ENCODE results near the gene MKNK2. TPM values are rescaled to one million over a fixed set of nuclear protein-coding genes. Genes with fewer than 3 reads are reported as not detected.

The MKNK2 gene
- total and polyA plus RNA-seq, 2 of the 13 experiments (the other 11 are each of a cell fraction or from before 2014, with no cell fraction given), result 44.9 to 112 TPM

GRCh38 chr19:2060884-2061494 lies 9.9 kb upstream of the MKNK2 start (continued):
- TF ChIP-seq ZBTB3 (CRISPR knock-in tag; IDR thresholded peaks at IDR 0.05; ENCODE audit: borderline replicate concordance, low read depth), result 0 out of 2 replicates have a peak, but pooled peaks have one; percentile 10
- TF ChIP-seq ZSCAN21 (CRISPR knock-in tag; IDR thresholded peaks at IDR 0.05; ENCODE audit: borderline replicate concordance), result peak; percentile 50; the same call in 1 of the 2 replicates
- peak; percentile 84 for TF ChIP-seq BHLHE40 (IDR thresholded peaks at IDR 0.05; ENCODE audit: low read length)
- TF ChIP-seq ZNF639 (CRISPR knock-in tag; conservative IDR thresholded peaks at IDR 0.05), result no peak; the same call in 1 of the 2 replicates
- TF ChIP-seq ARHGAP35 (CRISPR knock-in tag; IDR thresholded peaks at IDR 0.05; ENCODE audit: borderline replicate concordance), result peak; percentile 31; the same call in 1 of the 2 replicates
- no peak for TF ChIP-seq ZUFSP (CRISPR knock-in tag; IDR thresholded peaks at IDR 0.05; ENCODE audit: borderline replicate concordance)
- 0 out of 2 replicates have a peak, but pooled peaks have one; percentile 4 for TF ChIP-seq U2AF2 (IDR thresholded peaks at IDR 0.05; ENCODE audit: low read depth, low read length)
- TF ChIP-seq PHF21A (CRISPR knock-in tag; IDR thresholded peaks at IDR 0.05), result no peak
- 0 out of 2 replicates have a peak, but pooled peaks have one; percentile 22 for TF ChIP-seq ZNF737 (CRISPR knock-in tag; IDR thresholded peaks at IDR 0.05; ENCODE audit: borderline replicate concordance)
- TF ChIP-seq HNF4A (CRISPR knock-in tag; IDR thresholded peaks at IDR 0.05), result 0 out of 2 replicates have a peak, but pooled peaks have one; percentile 9
- TF ChIP-seq ZNF235 (CRISPR knock-in tag; IDR thresholded peaks at IDR 0.05; ENCODE audit: borderline replicate concordance), result peak; percentile 29; the same call in 1 of the 2 replicates
- TF ChIP-seq FOSL2 (CRISPR knock-in tag; IDR thresholded peaks at IDR 0.05), result peak; percentile 18; the same call in 1 of the 2 replicates
- no peak for TF ChIP-seq CREM (IDR thresholded peaks at IDR 0.05)
- TF ChIP-seq CREM (CRISPR knock-in tag; IDR thresholded peaks at IDR 0.05), result no peak
- no peak for TF ChIP-seq ZNF589 (CRISPR knock-in tag; conservative IDR thresholded peaks at IDR 0.05)
- peak; percentile 65; the same call in 1 of the 2 replicates for TF ChIP-seq MTF2 (CRISPR knock-in tag; IDR thresholded peaks at IDR 0.05; ENCODE audit: borderline replicate concordance)
- peak; percentile 15; the same call in 1 of the 2 replicates for TF ChIP-seq FOXA3 (CRISPR knock-in tag; IDR thresholded peaks at IDR 0.05)
- TF ChIP-seq SOX5 (CRISPR knock-in tag; IDR thresholded peaks at IDR 0.05; ENCODE audit: borderline replicate concordance), result no peak
- TF ChIP-seq, protein P1, sequence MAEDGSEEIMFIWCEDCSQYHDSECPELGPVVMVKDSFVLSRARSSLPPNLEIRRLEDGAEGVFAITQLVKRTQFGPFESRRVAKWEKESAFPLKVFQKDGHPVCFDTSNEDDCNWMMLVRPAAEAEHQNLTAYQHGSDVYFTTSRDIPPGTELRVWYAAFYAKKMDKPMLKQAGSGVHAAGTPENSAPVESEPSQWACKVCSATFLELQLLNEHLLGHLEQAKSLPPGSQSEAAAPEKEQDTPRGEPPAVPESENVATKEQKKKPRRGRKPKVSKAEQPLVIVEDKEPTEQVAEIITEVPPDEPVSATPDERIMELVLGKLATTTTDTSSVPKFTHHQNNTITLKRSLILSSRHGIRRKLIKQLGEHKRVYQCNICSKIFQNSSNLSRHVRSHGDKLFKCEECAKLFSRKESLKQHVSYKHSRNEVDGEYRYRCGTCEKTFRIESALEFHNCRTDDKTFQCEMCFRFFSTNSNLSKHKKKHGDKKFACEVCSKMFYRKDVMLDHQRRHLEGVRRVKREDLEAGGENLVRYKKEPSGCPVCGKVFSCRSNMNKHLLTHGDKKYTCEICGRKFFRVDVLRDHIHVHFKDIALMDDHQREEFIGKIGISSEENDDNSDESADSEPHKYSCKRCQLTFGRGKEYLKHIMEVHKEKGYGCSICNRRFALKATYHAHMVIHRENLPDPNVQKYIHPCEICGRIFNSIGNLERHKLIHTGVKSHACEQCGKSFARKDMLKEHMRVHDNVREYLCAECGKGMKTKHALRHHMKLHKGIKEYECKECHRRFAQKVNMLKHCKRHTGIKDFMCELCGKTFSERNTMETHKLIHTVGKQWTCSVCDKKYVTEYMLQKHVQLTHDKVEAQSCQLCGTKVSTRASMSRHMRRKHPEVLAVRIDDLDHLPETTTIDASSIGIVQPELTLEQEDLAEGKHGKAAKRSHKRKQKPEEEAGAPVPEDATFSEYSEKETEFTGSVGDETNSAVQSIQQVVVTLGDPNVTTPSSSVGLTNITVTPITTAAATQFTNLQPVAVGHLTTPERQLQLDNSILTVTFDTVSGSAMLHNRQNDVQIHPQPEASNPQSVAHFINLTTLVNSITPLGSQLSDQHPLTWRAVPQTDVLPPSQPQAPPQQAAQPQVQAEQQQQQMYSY (CRISPR knock-in tag; IDR thresholded peaks at IDR 0.05), result peak; percentile 86; the same call in 1 of the 2 replicates
- TF ChIP-seq PAF1 (CRISPR knock-in tag; IDR thresholded peaks at IDR 0.05), result no peak
- TF ChIP-seq ZSCAN25 (CRISPR knock-in tag; IDR thresholded peaks at IDR 0.05), result peak; percentile 4; the same call in 1 of the 2 replicates
- no peak for TF ChIP-seq ATRX (CRISPR knock-in tag; IDR thresholded peaks at IDR 0.05; ENCODE audit: borderline replicate concordance)
- no peak for TF ChIP-seq SUZ12 (IDR thresholded peaks at IDR 0.05; ENCODE audit: low read depth, low read length)
- 0 out of 2 replicates have a peak, but pooled peaks have one; percentile 2 for TF ChIP-seq CCDC6 (CRISPR knock-in tag; IDR thresholded peaks at IDR 0.05)
- TF ChIP-seq ZNF563 (CRISPR knock-in tag; IDR thresholded peaks at IDR 0.05), result peak; percentile 54; the same call in 1 of the 2 replicates

All from HepG2 (cell line).